Right renal cortex interstitium (tissue), 3 donors: ENCODE results near the gene POLR1A. TPM values are rescaled to one million over a fixed set of nuclear protein-coding genes. Genes with fewer than 3 reads are reported as not detected.

Experiments
- DNase-seq, 3 donors: peaks; one replicate each; pipeline ENCODE4 v3.0.0-alpha.2; 2013; ENCODE audit warnings: low read depth in 3 of 3, low spot score in 2 of 3
- polyA plus RNA-seq, 3 donors: library from polyadenylated mRNA; unstranded; fragments of 120-200 nt; gene quantifications; one replicate each; pipeline ENCODE4 v1.2.1, GENCODE V29; 2013; ENCODE audit not compliant: insufficient read length in 3 of 3

POLR1A gene
- polyA plus RNA-seq: 10 to 100 TPM; 17.8 to 20.6 (median 19.9) TPM

GRCh38 chr2:86105252-86105968, at the start of gene POLR1A:
Gene POLR1A (minus strand): TSS chr2:86105886. CDS start chr2:86105776, 110 bp downstream.
- peak; percentile 88 to 98 (median 92) for DNase-seq

- no peak for DNase-seq
These were observed 44.8 kb upstream of the POLR1A start for GRCh38 chr2:86150502-86150901.

GRCh38 chr2:86147793-86148192, 42.1 kb upstream of the POLR1A start:
- no peak for DNase-seq

GRCh38 chr2:86143926-86144685, 38.4 kb upstream of the POLR1A start:
- DNase-seq: no peak

GRCh38 chr2:86143307-86143706, 37.6 kb upstream of the POLR1A start:
- DNase-seq: no peak

GRCh38 chr2:86142436-86143257, 37.0 kb upstream of the POLR1A start:
- DNase-seq: no peak

- DNase-seq: peak in 1 of 3 donors; percentile 18
These were observed 35.3 kb upstream of the POLR1A start for GRCh38 chr2:86140969-86141392.

- DNase-seq: no peak
These were observed 34.3 kb upstream of the POLR1A start for GRCh38 chr2:86139981-86140380.

- DNase-seq: no peak
These were observed 33.3 kb upstream of the POLR1A start for GRCh38 chr2:86138736-86139625.

- DNase-seq: no peak
These were observed 30.5 kb upstream of the POLR1A start for GRCh38 chr2:86136141-86136540.

- no peak for DNase-seq
These were observed 30.0 kb upstream of the POLR1A start for GRCh38 chr2:86135653-86136052.

- no peak for DNase-seq
These were observed 29.0 kb upstream of the POLR1A start for GRCh38 chr2:86134709-86135108.

- no peak for DNase-seq
These were observed 19.0 kb upstream of the POLR1A start for GRCh38 chr2:86124683-86125082.

GRCh38 chr2:86123328-86123925, 17.7 kb upstream of the POLR1A start:
- DNase-seq: no peak

- DNase-seq: no peak
These were observed 12.4 kb upstream of the POLR1A start for GRCh38 chr2:86118130-86118529.

- DNase-seq: no peak
These were observed 1.3 kb upstream of the POLR1A start for GRCh38 chr2:86107031-86107430.

- peak in 2 of 3 donors; percentile 88 to 91 for DNase-seq
These were observed 571 bp upstream of the POLR1A start, which contains the start of gene PTCD3 for GRCh38 chr2:86105969-86106945. Gene PTCD3 (plus strand): TSS chr2:86106235. CDS start chr2:86106248, 13 bp downstream.

GRCh38 chr2:86102157-86102556, 3.5 kb downstream of the POLR1A start:
- DNase-seq: no peak
